Neutrophil (primary cell): ENCODE data around the gene RBM4.
"Not testable (repeated sequence)": the region's sequence is repeated elsewhere in the genome, so short reads cannot be mapped to it uniquely, and the experiment has no call there.

Source experiments
- H3K27ac ChIP-seq: fragments of 200-600 bp; sonication (generic); 2 replicates; pipeline ENCODE4 v1.5.1; 2016; ENCODE audit warnings: mild to moderate bottlenecking, moderate library complexity
- H3K27me3 ChIP-seq: fragments of 200-600 bp; sonication (generic); 2 replicates; pipeline ENCODE4 v1.6.0; 2016; ENCODE audit warnings: mild to moderate bottlenecking
- H3K36me3 ChIP-seq: fragments of 200-600 bp; sonication (generic); 2 replicates; pipeline ENCODE4 v1.5.1; 2017
- H3K4me1 ChIP-seq, 2 experiments: fragments of 200-600 bp in 1 of 2; sonication (generic) in 1 of 2; 1 replicate in 1 of 2; 2 replicates in 1 of 2; pipeline versions ENCODE4 v1.5.1 to v1.6.1; 2013 to 2016; ENCODE audit warnings: low read depth in 1 of 2, low read length in 1 of 2, mild to moderate bottlenecking in 1 of 2, moderate library complexity in 1 of 2; ENCODE audit not compliant: control insufficient read depth in 1 of 2, insufficient read depth in 1 of 2
- H3K4me3 ChIP-seq, 2 experiments: fragments of 200-600 bp in 1 of 2; sonication (generic) in 1 of 2; 1 replicate in 1 of 2; 2 replicates in 1 of 2; pipeline ENCODE4 v1.5.1; 2013 to 2016; ENCODE audit warnings: low read depth in 1 of 2, low read length in 1 of 2, mild to moderate bottlenecking in 1 of 2, moderate library complexity in 1 of 2
- H3K9me3 ChIP-seq: fragments of 200-600 bp; sonication (generic); 2 replicates; pipeline ENCODE4 v1.5.1; 2016
- TF ChIP-seq, protein P1 (sequence below): fragments of 200-600 bp; sonication (generic); IDR thresholded peaks from 2 replicates; pipeline ENCODE4 v1.5.1; 2016; ENCODE audit warnings: antibody characterized with exemption

RBM4 gene

DNA sequence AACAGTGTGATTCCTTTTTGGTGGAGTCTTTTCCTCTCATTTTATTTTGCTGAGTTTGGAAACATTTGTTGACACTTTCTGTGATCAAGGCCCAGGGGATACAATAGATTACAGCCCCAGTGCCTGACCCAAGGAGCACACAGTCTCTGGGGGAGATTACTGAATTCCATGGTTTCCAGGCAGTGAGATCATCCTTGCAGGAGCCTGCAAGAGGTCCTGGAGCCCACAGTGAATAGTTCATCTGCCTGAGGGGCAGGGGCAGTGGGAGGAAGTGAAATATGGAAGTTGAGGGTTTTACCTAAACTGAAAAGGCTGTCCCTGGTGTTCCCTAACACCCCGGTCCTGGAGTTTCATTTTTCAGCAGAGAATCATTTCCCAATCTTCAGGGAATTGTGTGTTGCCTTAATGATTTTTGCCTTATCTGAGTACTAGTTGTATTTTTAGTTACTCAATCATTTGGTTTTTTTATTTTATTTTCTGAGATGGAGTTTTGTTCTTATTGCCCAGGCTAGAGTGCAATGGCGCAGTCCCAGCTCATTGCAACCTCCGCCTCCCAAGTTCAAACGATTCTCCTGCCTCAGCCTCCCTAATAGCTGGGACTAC is 37.8 kb upstream of the RBM4 start:
- Histone ChIP-seq H3K4me3 (no peak overlapping the region), H3K27me3 (no peaks in the 10 kb centered on the region), H3K27ac (peak overlapping the region; percentile 49), H3K4me1 (peaks cover 0 to 6% of the 10 kb centered on the region in 2 experiments), H3K36me3 (peaks cover 39% of the 10 kb centered on the region), H3K9me3 (no peaks in the 10 kb centered on the region)
- TF ChIP-seq, protein P1, sequence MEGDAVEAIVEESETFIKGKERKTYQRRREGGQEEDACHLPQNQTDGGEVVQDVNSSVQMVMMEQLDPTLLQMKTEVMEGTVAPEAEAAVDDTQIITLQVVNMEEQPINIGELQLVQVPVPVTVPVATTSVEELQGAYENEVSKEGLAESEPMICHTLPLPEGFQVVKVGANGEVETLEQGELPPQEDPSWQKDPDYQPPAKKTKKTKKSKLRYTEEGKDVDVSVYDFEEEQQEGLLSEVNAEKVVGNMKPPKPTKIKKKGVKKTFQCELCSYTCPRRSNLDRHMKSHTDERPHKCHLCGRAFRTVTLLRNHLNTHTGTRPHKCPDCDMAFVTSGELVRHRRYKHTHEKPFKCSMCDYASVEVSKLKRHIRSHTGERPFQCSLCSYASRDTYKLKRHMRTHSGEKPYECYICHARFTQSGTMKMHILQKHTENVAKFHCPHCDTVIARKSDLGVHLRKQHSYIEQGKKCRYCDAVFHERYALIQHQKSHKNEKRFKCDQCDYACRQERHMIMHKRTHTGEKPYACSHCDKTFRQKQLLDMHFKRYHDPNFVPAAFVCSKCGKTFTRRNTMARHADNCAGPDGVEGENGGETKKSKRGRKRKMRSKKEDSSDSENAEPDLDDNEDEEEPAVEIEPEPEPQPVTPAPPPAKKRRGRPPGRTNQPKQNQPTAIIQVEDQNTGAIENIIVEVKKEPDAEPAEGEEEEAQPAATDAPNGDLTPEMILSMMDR, result no peak

DNA sequence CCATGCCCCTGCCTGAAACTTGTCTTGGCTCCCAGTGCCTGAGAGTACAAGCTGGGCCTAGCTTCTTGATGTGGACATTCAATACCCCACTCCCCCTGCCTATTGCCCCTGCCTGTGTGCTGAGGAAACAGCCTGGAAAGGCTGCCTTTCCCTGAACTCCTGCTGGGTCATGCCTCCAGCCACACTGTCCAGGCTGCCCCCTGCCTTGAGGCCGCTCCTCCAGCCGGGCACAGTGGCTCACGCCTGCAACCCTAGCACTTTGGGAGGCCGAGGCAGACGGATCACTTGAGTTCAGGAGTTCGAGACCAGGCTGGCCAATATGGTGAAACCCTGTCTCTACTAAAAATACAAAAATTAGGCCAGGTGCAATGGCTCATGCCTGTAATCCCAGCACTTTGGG is 35.4 kb upstream of the RBM4 start:
- no peak overlapping the region for H3K27ac ChIP-seq
- TF ChIP-seq, protein P1, result no peak
- no peak overlapping the region for H3K4me3 ChIP-seq
- H3K9me3 ChIP-seq, result no peaks in the 10 kb centered on the region
- H3K27me3 ChIP-seq, result no peaks in the 10 kb centered on the region
- peaks cover 0 to 6% of the 10 kb centered on the region in 2 experiments for H3K4me1 ChIP-seq
- peaks cover 46% of the 10 kb centered on the region for H3K36me3 ChIP-seq

DNA sequence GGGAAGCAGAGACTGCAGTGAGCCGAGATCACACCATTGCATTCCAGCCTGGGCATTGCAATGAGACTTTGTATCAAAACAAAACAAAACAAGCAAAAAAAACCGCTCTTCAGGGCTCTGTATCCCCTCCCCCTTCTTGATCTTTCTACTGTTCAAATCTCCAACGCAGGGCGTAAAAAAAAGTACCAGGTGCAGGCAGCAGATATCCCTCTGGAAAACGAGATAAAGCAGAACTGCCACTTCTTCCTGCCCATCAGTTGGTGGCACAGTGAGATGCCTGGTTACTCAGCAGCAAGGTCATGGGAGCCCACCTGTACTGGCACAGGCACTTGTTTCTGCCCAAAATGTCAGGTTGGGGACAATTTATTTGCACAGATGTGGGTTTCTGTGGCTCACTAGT is 34.3 kb upstream of the RBM4 start:
- no peak overlapping the region for H3K4me3 ChIP-seq
- H3K9me3 ChIP-seq, result no peaks in the 10 kb centered on the region
- H3K4me1 ChIP-seq, result peaks cover 0 to 6% of the 10 kb centered on the region in 2 experiments
- peaks cover 43% of the 10 kb centered on the region for H3K36me3 ChIP-seq
- TF ChIP-seq, protein P1, result no peak
- H3K27ac ChIP-seq, result no peak overlapping the region
- no peaks in the 10 kb centered on the region for H3K27me3 ChIP-seq

DNA sequence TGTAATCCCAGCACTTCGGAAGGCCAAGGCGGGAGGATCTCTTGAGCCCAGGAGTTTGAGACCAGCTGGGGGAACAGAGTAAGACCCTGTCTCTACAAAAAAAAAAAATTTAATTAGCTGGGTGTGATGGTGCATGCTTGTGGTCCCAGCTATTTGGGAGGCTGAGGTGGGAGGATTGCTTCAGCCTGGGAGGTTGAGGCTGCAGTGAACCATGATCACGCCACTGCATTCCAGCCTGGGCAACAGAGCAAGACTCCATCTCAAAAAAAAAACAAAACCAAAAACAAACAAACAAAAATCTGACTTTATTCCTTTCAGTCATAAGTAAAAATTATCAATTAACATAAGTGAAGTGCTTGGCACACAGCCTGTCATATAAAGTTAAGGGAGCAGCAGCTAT is 31.9 kb upstream of the RBM4 start:
- H3K4me3 ChIP-seq, H3K4me1 ChIP-seq, H3K27ac ChIP-seq, H3K9me3 ChIP-seq, H3K27me3 ChIP-seq: not testable (repeated sequence)
- peaks cover 29% of the 10 kb centered on the region for H3K36me3 ChIP-seq

DNA sequence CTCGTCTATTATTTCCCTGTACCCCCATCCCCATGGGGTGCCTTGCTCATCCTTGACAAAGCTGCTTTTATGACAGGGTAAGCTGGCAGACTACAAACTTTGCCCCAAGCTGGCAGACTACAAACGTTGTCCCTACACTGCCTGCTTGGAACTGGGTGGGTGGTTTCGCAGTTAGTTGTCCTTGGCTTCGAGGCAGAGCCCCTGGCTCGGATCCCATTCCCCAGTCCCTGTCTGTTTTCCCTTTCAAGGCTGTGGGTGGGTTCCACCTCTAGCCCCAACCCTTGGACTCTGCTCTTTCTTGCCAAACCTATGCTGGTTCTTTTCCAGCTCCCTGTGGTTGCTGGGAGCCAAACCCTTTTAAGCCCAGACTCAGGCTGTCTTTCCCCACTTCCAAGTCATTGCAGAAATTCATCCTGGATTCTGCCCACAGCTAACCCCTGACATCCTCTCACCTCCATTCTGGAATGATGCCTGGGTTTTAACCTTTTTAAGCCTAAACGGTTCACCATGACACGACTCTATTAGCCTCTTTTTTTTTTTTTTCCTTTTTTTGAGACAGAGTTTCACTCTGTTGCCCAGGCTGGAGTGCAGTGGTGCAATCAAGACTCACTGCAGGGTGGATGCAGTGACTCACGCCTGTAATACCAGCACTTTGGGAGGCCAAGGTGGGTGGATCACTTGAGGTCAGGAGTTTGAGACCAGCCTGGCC is 31.2 kb upstream of the RBM4 start:
- no peak overlapping the region for H3K4me3 ChIP-seq
- H3K4me1 ChIP-seq, result no peaks in the 10 kb centered on the region
- H3K27ac ChIP-seq, result no peak overlapping the region

More for the DNA sequence above, 31.2 kb upstream of the RBM4 start:
- H3K27me3 ChIP-seq, result no peaks in the 10 kb centered on the region
- TF ChIP-seq, protein P1, result no peak
- no peaks in the 10 kb centered on the region for H3K9me3 ChIP-seq
- H3K36me3 ChIP-seq, result peaks cover 29% of the 10 kb centered on the region
